Type B pancreatic cell (in vitro differentiated cells): ENCODE measurements around the gene TRAM2. TPM values are rescaled to one million over a fixed set of nuclear protein-coding genes. Genes with fewer than 3 reads are reported as not detected.
A peak's percentile ranks its signal among the peaks of the same experiment; 100 is the strongest.

ENCODE experiments used
- DNase-seq: peaks from one replicate; pipeline ENCODE4 v3.0.0; 2021; ENCODE audit warnings: mixed read lengths; ENCODE audit not compliant: unreplicated experiment; ENCODE audit errors: extremely low spot score
- H3K27ac Mint-ChIP-seq: 2 replicates; pipeline ENCODE4 v1.8.0; 2021; ENCODE audit warnings: mild to moderate bottlenecking, mixed read lengths
- H3K27me3 Mint-ChIP-seq: 2 replicates; pipeline ENCODE4 v1.8.0; 2021; ENCODE audit warnings: mixed read lengths
- H3K36me3 Mint-ChIP-seq: 2 replicates; pipeline ENCODE4 v1.8.0; 2021; ENCODE audit warnings: mixed read lengths
- H3K4me1 Mint-ChIP-seq: one replicate; pipeline ENCODE4 v1.8.0; 2021; ENCODE audit warnings: mixed read lengths; ENCODE audit not compliant: unreplicated experiment
- H3K4me3 Mint-ChIP-seq: 2 replicates; pipeline ENCODE4 v1.8.0; 2021; ENCODE audit warnings: mild to moderate bottlenecking, mixed read lengths
- H3K9me3 Mint-ChIP-seq: 2 replicates; pipeline ENCODE4 v1.8.0; 2021; ENCODE audit warnings: mixed read lengths
- CTCF ChIP-seq: fragments of 200-600 bp; sonication (generic); conservative IDR thresholded peaks from 2 replicates; pipeline ENCODE4 v1.5.0; 2021; ENCODE audit warnings: antibody characterized with exemption, mild to moderate bottlenecking
- total RNA-seq: library from RNA; stranded (reverse); gene quantifications from 2 replicates; pipeline ENCODE4 v1.2.1, GENCODE V29; 2021; ENCODE audit warnings: low replicate concordance

Gene TRAM2
- total RNA-seq, 1 donor from 2014 or later: 23.0 TPM

GRCh38 chr6:52527436-52527835 lies 49.4 kb downstream of the TRAM2 start:
- H3K4me1 Mint-ChIP-seq: peaks cover 11% of the 10 kb centered on the region

GRCh38 chr6:52526634-52527033 lies 50.2 kb downstream of the TRAM2 start:
- DNase-seq: no peak
- Mint-ChIP-seq H3K27ac (no peak overlapping the region), H3K36me3 (peaks cover 4% of the 10 kb centered on the region), H3K4me3 (no peak overlapping the region), H3K4me1 (peaks cover 16% of the 10 kb centered on the region), H3K9me3 (no peaks in the 10 kb centered on the region), H3K27me3 (no peaks in the 10 kb centered on the region)
- no peak for TF ChIP-seq CTCF

More at GRCh38 chr6:52527436-52527835, 49.4 kb downstream of the TRAM2 start:
- H3K27me3 Mint-ChIP-seq: no peaks in the 10 kb centered on the region
- peaks cover 6% of the 10 kb centered on the region for H3K36me3 Mint-ChIP-seq
- H3K27ac Mint-ChIP-seq: no peak overlapping the region
- no peak for TF ChIP-seq CTCF
- DNase-seq: no peak
- H3K9me3 Mint-ChIP-seq: no peaks in the 10 kb centered on the region
- H3K4me3 Mint-ChIP-seq: no peak overlapping the region

- DNase-seq: no peak
- Mint-ChIP-seq H3K4me3 (no peak overlapping the region), H3K9me3 (no peaks in the 10 kb centered on the region), H3K27ac (no peak overlapping the region), H3K36me3 (peaks cover 3% of the 10 kb centered on the region), H3K27me3 (no peaks in the 10 kb centered on the region), H3K4me1 (peaks cover 16% of the 10 kb centered on the region)
- TF ChIP-seq CTCF: no peak
These were observed 51.9 kb downstream of the TRAM2 start for GRCh38 chr6:52524918-52525317.

- no peak for DNase-seq
- Mint-ChIP-seq H3K36me3 (peaks cover 7% of the 10 kb centered on the region), H3K9me3 (no peaks in the 10 kb centered on the region), H3K4me1 (peaks cover 20% of the 10 kb centered on the region), H3K27me3 (no peaks in the 10 kb centered on the region), H3K4me3 (no peak overlapping the region), H3K27ac (no peak overlapping the region)
- TF ChIP-seq CTCF: no peak
These were observed 53.3 kb downstream of the TRAM2 start for GRCh38 chr6:52523378-52524142.

GRCh38 chr6:52522655-52523054 lies 54.2 kb downstream of the TRAM2 start:
- no peaks in the 10 kb centered on the region for H3K27me3 Mint-ChIP-seq
- H3K4me1 Mint-ChIP-seq: peaks cover 29% of the 10 kb centered on the region
- H3K27ac Mint-ChIP-seq: peak overlapping the region; percentile 15
- DNase-seq: no peak
- no peaks in the 10 kb centered on the region for H3K9me3 Mint-ChIP-seq
- peaks cover 11% of the 10 kb centered on the region for H3K36me3 Mint-ChIP-seq
- no peak overlapping the region for H3K4me3 Mint-ChIP-seq
- TF ChIP-seq CTCF: no peak
